IPS DF 19.7 (cell line): ENCODE results near the gene CLASP1.
"Not testable (repeated sequence)": the region's sequence is repeated elsewhere in the genome, so short reads cannot be mapped to it uniquely, and the experiment has no call there.

Experiments
- DNase-seq: peaks from one replicate; pipeline ENCODE4 v3.0.0-alpha.2; 2013; ENCODE audit warnings: low read depth, low spot score

The CLASP1 gene

DNA sequence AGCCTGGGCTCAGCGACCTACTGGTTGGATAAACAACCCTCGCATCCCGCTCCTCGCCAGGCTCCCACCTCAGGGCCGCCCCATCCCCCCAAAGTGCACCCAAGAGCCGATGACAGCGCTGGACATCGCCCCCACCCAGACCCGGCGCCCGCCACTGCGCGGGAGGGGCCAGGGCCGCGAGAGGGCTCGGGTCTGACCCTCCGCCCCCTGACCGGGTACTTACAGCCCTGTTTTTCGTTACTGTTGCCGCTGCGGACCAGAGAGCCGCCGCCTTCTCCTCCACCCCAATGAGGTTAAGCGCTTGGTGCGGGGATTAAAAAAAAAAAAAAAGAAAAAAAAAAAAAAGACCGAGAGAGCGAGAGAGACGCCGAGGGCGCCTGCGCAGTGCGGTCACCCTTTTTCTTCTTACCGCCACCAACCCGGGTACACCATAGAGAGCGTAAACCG, at the start of gene CLASP1:
TSS of gene CLASP1 (minus strand) at position 314 of the 447 bp plus-strand sequence. CDS start 43,567 bp downstream, outside the sequence.
- no peak for DNase-seq

DNA sequence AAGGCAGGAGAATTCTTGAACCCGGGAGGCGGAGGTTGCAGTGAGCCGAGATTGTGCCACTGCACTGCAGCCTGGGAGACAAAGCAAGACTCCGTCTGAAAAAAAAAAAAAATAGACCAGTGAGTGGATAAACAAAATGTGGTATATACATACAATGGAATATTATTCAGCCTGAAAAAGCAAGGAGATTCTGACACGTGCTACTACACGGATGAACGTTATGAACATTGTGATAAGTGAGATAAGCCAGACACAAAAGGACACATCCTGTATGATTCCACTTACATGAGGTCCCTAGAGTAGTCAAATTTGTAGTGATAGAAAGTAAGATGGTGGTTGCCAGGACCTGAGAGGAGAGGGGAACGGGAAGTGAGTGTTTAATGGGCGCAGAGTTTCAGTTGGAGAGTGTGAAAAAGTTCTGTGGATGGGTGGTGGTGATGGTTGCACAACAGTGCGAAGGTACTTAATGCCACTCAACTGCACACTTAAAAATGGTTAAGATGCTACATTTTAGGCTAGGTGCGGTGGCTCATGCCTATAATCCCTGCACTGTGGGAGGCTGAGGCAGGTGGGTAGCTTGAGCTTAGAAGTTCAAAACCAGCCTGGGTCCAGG, 49.2 kb upstream of the CLASP1 start:
- no peak for DNase-seq

DNA sequence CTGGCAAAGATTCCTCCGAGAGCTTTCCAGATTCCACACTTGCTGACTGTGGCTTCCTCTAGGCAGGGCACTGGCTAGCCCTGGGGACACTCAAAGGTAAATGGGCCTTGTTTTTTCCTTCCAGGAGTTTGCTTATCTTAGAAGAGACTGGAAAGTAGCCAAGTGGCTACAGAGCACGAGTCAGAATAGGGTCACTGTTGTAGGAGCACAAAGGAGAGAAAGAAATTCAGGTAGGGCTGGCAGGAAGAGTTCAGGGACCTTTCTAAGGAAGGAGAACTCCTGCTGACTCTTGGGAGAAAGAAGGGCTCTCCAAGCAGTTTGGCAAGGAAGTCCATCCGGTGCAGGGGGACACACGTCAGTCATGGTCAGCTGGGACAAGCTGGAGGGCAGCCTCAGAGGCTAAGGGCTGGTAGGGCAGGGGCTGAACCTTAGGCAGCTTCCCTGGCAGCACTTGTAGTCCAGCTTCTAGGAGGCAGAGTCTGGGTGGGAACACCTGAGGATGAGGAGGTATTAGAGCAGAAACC, 47.9 kb upstream of the CLASP1 start:
- no peak for DNase-seq

DNA sequence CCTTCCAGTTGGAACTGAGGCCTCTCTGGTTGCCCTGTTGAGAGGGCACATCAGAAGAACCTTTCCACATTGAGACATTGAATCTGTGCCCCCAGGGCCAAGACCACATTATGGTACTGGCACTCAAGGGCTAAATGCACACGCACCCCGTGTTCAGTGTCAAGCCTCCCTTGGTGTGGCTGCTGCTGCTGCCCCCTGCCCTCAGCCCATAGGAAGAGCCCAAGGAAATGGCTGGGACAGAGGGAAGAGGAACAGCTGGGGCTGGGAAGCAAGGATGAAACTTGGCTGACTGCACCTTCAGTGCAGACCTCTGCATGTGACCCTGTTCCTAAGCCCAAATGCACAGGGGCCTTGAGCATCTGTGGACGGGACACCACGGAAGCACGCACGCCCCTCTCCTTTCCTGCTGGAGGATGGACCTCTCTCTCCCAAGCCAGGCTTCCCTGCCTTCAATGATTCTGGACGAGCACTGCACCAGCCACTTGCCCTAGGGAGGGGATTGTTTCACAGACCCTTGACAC, 47.2 kb upstream of the CLASP1 start:
- DNase-seq: no peak

DNA sequence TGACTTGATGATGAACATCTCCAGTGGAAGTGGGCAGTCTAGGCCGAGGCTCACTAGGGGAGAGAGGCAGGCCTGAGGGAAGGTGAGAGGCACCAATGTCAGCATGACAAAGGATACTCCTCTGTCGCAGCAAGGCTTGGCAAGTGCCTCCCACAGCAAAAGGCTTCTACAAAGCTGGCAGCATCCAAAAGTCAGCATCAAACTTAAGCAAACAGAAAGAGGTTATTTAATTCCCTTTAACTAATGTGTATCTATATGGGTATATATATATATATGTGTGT, 45.8 kb upstream of the CLASP1 start:
- DNase-seq: no peak

DNA sequence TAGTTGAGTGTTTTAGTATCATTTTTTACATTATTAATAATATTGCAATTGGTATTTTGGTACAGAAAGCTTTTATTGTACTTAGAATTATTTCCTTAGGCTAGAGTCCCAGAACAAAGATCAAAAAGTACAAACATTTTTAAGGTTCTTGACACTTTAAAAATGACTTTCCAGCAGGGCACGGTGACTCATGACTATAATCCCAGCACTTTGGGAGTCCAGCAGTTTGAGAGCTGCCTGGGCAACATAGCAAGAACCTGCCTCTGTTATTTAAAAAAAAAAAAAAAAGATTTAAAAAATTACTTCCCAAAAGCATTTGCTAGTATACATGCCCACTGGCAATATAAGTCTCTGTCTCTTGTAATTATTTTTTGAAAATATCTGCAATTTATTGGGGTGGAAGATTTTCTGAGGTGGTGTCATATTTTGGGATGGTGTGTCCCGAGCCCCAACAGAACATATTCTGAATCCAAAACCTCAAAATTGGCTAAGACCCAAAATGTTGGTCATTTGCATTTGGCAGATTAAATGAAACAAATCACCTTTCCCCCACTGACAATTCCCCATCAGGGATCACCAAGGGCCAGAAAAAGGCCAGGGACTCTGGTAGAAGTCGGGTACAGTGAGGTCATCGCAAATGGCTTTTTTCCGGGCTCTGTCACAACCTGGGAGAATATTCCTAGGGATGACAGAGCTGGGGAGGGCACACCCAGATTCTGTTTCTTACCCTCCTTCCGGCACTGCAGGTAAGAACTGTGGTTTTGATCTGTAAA, 45.3 kb upstream of the CLASP1 start:
- DNase-seq: no peak

DNA sequence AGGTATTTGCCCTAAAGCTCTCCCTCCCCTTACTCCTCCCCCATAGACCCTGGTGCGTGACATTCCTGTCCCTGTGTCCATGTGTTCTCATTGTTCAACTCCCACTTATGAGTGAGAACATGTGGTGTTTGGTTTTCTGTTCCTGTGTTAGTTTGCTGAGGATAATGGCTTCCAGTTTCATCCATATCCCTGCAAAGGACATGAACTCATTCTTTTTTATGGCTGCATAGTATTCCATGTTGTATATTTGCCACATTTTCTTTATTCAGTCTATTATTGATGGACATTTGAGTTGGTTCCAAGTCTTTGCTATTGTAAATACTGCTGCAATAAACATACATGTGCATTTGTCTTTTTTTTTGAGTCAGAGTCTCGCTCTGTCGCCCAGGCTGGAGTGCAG, 41.3 kb upstream of the CLASP1 start:
- not testable (repeated sequence) for DNase-seq

DNA sequence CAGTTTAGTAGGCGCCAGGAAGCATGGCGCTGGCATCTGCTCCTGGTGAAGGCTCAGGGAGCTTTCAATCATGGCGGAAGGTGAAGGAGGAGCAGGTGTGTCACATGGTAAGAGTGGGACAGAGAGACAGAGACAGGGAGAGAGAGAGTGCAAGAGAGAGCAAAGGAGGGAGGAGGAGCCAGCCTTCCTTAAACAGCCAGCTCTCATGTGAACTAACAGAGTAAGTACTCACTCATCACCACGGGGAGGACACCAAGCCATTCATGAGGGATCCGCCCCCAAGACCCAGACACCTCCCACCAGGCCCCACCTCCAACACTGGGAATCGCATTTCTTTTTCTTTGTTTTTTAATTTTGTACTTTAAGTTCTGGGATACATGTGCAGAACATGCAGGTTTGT, 40.8 kb upstream of the CLASP1 start:
- no peak for DNase-seq

DNA sequence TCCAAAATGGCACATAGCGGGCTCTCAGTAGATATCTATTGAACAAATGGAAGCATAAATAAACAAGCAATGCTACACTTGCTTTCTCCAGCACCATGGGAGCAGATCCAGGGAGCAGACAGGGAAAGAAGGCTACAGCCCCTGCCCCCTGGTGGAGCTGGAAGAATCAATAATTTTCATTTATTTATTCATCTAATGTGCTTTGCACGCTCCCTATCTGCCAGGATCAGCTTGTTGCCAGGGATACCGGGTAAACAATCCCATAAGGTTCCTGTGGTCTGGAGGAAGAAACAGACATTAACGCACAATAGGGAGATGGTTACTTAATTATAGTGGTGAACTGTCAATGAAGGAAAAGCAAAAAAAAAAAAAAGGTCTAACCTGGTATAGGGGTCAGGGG, 40.1 kb upstream of the CLASP1 start:
- no peak for DNase-seq

DNA sequence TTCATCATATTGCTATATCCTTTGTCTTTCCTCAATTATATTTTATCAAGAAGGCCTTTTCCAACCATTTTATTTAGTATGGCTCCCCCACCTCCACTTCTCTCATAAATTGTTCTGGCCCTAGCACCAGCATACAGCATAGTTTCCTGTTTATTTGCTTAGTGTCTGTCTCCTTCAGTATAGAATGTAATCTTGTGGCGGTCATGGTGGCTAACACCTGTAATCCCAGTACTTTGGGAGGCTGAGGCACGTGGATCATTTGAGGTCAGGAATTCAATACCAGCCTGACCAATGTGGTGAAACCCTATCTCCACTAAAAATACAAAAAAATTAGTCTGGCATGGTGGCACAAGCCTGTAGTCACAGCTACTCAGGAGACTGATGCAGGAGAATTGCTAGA, 39.6 kb upstream of the CLASP1 start:
- no peak for DNase-seq

DNA sequence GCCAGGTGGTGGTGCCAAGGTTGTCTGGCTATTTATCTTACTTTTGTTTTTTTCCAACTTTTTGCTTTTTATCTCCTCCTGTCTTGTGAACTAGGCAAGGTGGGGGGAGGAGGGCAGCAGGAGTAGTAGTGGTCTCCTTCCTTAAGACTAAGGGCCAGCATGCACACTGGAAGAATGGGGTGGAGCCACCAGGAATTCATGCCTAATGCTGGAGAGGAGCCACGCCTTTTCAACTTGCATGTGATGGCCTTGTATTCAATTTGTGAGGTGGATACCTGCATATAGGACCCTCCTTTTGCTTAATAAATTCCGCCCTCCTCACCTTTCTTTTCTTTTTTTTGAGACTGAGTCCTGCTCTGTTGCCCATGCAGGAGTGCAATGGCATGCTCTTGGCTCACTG, 37.6 kb upstream of the CLASP1 start:
- no peak for DNase-seq

DNA sequence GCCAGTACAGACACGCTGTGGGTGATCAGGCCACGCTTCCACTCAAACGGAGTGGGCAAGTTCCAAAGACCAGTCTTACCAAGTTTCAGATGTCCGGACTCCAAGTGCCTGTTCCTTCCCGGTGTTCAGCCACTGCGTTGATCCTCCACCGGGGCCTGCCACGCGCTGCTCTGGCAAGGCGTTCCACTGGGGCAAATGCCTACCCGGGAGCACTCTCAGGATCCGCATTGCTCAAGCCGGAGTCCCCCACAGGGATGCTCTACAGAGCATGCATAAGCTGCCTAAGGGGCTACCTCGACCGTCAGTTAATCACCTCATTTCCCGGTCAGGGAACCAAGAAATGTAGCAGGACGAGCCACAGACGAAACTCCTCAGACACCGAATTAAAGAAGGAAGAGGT, 37.0 kb upstream of the CLASP1 start:
- DNase-seq: no peak

DNA sequence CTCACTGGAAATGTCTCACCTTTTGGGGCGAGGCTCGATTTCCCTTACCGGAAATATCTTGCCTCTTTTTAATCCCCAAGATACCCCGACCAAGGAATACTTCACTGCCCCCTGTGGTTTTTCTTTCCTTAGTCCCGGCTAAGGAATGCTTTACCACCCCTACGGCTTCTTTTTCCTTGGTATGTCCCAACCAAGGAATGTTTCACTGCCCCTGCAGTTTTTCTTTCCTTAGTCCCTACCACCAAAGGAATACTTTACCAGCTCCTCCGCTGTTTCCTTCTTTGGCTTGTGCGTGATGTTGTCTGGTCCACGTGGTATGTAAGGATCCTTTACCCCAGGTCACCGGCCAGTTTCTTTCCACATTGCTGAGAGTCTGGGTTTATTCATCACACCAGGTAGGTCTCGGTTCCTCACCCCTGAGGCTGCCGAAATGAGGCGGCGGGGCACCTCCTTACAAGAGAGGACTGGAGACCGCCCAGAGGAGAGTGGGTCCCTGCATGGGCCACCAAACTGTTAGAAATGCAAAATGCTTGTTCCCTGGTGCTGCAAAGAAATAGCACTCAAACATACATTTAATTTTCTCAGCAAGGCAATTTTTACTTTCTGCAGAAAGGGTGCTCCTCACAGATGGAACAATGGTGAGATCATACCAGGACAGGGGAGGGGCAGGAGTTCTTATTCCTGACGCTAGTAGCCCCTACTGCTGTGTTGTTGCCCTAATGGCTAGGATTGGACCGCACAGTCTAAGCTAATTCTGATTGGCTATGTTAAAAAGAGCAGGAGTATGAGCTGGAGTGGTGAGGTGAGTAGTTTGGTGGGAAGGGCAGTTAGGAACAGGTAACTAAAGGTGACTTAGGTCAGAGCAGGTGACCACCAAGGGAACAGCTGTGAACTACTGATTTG, 33.4 kb upstream of the CLASP1 start:
- no peak for DNase-seq

DNA sequence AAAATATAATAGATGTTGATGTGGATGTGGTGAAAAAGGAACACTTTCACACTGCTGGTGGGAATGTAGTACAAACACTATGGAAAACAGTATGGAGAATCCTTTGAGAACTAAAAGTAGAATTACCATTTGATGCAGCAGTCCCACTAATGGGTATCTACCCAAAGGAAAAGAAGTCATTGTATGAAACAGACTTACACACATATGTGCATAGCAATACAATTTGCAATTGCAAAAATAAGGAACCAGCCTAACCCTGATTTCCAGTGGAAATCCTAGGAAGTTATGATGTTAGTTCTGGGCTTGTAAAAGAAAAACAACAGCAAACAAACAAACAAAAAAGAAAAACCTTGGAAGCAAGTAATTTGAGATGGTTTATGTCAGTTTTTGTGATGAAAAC, 28.6 kb upstream of the CLASP1 start:
- no peak for DNase-seq

DNA sequence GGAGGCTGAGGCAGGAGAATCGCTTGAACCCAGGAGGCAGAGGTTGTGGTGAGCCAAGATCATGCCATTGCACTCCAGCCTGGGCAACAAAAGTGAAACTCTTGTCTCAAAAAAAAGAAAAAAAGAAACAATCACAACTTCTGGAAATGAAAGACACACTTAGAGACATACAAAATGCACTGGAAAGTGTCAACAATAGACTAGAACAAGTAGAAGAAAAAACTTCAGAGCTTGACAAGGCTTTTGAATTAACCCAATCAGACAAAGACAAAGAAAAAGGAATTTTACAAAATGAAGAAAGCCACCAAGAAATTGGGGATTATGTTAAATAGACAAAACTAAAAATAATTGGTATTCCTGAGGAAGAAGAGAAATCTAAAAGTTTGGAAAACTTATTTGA, 22.4 kb upstream of the CLASP1 start:
- DNase-seq: not testable (repeated sequence)

DNA sequence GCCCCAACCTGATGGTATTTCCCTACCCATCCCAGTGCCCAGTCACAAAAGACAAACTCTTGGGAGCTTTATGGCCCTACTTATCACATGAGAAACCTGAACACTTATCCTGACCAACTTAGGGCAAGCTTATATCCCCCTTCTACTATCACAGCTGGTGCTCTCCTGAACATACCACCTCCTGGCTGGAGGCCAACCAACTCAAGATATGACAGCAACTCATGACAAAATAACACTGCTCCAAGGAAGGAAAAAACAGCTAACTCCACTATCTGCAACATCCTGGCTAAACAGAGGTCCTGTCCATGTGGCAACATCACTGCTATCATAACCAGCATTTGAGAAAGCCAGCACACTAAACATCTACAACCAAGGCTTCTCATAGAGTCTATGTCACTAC, 20.9 kb upstream of the CLASP1 start:
- DNase-seq: no peak

DNA sequence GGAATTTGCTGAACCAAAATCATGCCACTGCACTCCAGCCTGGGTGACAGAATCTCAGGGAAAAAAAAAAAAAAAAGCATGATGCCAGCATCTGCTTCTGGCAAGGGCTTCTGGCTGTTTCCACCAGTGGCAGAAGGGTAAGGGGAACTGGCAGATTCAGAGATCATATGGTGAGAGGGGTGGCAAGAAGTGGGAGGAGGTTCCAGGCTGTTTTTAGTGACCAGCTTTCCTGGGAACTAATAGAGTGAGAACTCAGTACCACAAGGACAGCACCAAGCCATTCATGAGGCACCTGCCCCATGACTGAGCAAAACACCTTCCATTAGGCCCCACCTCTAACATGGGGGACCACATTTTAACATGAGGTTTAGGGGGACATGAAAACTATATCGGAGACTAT, 18.4 kb upstream of the CLASP1 start:
- no peak for DNase-seq

DNA sequence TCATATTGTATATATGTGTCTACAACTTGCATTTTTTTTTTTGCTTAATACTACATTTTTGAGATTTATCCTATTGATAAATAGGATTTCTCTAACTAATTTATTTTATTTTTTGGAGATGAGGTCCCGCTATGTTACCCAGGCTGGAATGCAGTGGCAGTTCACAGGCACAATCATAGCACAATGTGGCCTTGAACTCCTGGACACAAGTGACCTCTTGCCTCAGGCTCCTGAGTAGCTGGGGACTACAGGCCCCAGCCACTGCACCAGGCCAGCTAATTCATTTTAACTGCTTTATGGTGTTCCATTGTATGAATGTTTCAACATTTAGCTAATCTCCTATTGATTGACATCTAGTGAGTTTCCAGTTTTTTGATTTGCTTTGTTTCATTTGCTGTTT, 16.8 kb upstream of the CLASP1 start:
- DNase-seq: no peak

DNA sequence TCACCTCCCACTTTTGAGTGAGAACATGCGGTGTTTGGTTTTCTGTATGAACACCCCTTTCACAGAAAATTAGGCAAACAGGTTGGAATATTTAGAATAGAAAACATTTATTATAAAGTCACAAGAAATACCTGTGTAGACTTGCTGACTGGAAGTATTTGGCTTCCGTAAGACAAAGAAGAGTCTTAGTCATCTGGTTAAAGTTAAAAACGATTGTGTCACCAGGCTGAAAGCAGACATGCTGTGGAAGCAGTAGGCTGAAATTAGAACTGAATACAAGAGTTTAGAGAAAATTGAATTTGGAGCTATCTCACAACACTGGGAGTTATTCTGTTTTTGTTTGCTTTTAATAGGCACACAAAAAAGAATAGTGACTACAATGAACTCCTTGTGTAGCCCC, 16.2 kb upstream of the CLASP1 start:
- DNase-seq: no peak

DNA sequence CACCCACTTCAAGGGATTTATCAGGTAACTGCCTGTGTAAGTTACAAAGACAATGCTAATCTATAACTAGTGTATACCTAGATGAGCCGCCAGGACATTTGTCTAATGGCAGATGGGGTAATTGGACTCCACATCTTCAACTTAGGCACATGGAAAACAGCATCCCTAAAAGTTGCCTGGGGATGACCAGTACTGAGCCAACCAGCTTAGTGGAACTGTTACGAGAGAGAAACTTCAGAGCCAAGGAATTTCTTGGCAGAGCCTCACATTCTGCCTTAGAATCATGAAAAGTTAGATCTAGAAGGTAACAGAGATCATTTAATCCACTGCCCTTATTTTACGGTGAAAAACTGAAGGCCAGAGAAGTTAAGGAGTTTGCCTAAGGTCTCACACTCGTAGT, 15.5 kb upstream of the CLASP1 start:
- no peak for DNase-seq

DNA sequence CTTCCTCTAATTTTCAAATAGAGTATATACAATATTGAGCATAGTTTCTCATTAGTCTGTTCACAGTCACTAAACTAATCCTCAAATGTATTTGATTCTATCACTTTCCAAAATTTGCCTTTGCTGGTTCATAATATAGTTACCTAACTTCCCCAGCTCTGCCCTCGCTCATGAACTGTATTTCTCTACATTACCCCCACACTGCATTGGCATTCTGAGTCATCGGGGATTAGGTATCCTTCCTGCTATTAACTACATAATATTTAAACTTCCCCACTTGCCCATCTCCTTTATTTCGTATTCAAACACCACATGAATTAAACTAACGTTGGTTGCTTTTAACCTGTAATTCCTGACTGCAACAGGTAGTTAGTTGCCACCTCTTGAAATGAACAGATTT, 14.8 kb upstream of the CLASP1 start:
- DNase-seq: no peak

DNA sequence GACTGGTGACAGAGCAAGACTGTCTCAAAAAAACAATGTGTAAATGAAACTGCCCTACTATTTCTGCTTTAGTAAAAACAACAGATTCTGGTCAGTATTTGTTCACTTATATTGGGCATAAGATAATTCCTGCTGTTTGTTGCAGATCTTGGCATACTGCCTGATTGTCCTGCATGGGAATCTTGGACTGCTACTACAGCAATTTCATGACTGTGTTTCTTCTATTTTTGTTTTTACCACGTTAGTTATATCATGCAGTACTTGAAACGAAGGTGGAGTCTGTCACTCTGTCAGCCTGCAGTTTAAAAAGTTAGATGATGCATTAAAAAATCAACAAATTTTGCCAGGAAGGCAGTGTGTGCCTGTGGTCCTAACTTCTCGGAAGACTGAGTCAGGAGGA, 14.2 kb upstream of the CLASP1 start:
- DNase-seq: no peak
